ENCODE measurements around the gene MYO1C. TPM values are rescaled to one million over a fixed set of nuclear protein-coding genes. Genes with fewer than 3 reads are reported as not detected.

Gene MYO1C
- total RNA-seq, 1 experiment from 2014 or later = 53.4 TPM

GRCh38 chr17:1506649-1507267 lies 14.3 kb upstream of the MYO1C start:
- DNase-seq (ENCODE audit: low spot score) = no peak

- no peak for DNase-seq (ENCODE audit: low spot score)
These were observed 13.1 kb upstream of the MYO1C start for GRCh38 chr17:1505586-1505985.

GRCh38 chr17:1504866-1505265 lies 12.4 kb upstream of the MYO1C start:
- no peak for DNase-seq (ENCODE audit: low spot score)

- DNase-seq (ENCODE audit: low spot score) = no peak
These were observed 11.2 kb upstream of the MYO1C start for GRCh38 chr17:1503699-1504098.

GRCh38 chr17:1498869-1499268 lies 6.4 kb upstream of the MYO1C start:
- no peak for DNase-seq (ENCODE audit: low spot score)

GRCh38 chr17:1498233-1498632 lies 5.7 kb upstream of the MYO1C start:
- no peak for DNase-seq (ENCODE audit: low spot score)

GRCh38 chr17:1497831-1498230 lies 5.3 kb upstream of the MYO1C start:
- no peak for DNase-seq (ENCODE audit: low spot score)

- DNase-seq (ENCODE audit: low spot score) = no peak
These were observed 4.4 kb upstream of the MYO1C start for GRCh38 chr17:1496869-1497268.

DNA sequence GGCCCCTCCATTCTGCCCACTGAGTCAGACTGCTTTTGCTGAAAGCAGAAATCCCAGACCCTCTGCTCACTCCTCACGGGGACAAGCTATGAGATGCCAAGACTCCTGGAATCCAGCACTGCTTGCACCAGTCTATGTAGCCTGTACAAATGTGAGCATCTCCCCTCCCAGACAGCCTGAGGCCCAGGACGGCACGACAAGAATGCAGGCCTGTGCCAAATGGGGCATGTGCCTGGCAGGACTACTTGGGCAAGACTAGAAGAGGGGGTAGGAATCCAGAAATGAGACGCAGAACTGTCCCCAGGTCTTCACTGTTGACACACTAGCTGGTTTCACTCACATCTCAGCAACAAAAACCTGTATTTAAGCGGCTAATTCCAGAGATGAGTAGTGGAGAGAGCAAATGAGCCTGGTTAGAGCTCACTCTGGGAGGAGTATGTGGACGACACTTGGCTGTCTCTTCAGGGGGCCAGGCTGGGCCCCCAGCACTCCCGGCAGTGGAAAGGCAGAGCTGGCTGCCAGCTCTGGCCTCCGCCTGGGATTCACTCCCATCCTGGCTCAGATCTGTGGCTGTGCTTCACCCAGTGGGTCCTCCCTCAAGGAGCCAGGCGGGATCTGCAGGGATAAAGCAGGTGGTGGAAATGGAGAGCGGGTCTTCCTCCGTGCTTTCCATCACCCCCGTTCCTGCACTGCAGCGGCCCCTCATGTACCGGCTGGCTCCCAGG lies 2.9 kb upstream of the MYO1C start:
- no peak for DNase-seq (ENCODE audit: low spot score)

GRCh38 chr17:1494736-1495253 lies 2.3 kb upstream of the MYO1C start:
- DNase-seq (ENCODE audit: low spot score) = no peak

- no peak for DNase-seq (ENCODE audit: low spot score)
These were observed 1.7 kb upstream of the MYO1C start for GRCh38 chr17:1494203-1494602.

DNA sequence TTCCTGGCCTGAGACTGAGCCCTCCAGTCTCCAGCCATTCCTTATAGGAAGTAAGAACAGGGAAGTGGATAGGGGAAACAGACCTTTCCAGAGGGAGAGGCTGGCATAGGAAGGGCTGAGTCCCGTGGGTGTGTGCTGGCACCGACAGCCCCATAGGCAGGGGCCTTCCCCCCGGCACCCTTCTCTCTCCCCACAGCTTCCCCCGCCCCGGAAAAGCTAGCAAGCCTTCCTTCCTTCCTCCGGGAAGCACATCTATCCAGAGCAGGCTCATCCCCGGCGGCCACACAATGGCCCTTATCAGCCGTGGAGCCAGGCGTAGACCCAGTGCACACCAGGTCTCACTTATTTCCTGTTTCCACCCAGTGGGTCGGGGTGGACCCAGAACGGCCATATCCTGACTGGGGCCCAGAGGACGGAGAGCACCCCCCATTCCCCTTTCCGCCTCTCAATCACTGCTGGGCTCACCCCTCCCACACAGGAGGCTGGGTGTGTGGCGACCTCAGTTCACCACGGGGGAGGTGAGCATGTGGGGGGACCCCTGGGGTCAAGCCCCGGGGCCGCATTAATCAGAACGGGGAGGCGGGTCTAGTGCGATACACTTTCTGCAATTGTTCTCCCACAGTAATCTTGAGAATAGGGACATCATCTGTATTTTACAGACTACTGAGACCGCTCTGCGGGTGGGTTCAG lies 950 bp upstream of the MYO1C start:
- DNase-seq (ENCODE audit: low spot score) = no peak

- no peak for DNase-seq (ENCODE audit: low spot score)
These were observed 840 bp downstream of the MYO1C start for GRCh38 chr17:1491443-1492248.

- DNase-seq (ENCODE audit: low spot score) = no peak
These were observed 1.6 kb downstream of the MYO1C start for GRCh38 chr17:1490643-1491442.

GRCh38 chr17:1488826-1489270 lies 3.6 kb downstream of the MYO1C start:
- DNase-seq (ENCODE audit: low spot score) = no peak

- DNase-seq (ENCODE audit: low spot score) = peak; percentile 71
These were observed 4.3 kb downstream of the MYO1C start for GRCh38 chr17:1487939-1488825.

DNA sequence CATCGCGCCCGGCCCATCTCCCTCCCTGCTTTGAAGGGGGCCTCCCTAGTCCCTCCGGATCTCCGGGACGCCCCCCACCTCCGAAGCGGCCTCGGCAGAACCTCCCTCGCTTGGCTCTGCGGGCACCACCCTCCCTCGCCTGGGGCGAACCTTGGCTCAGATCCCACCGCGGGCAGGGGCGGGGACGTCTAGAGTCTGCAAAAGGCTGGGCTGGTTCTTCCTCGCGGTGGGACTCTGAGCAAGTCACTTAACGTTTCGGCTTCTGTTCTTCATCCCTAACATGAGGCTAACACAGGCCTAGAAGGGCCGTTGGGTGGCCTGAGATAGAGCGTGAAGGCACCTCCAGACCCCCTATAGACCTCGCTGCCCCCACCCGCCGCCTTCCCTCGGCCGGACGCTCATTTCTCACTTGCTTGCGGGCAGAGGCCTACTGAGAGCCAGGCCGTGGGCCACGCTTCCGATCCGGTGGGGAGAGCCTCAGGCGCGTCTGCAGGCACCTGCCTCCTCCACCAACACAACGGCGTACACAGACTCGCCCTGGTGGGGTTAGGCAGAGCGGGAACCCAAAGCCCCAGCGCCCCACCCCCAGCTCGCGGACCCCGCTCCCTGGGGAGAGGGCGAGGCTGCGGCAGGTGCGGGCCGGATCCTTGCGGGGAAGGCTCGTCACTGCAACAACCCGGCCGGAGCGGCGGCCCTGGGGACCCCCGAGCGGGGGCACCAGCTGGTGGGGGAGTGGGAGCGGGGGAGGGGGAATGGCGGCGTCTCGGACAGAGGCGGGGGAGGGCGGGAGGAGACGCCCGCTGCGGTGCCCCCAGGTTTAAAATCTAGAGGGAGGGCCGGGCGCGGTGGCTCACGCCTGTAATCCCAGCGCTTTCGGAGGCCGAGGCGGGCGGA lies 5.4 kb downstream of the MYO1C start:
- no peak for DNase-seq (ENCODE audit: low spot score)

DNA sequence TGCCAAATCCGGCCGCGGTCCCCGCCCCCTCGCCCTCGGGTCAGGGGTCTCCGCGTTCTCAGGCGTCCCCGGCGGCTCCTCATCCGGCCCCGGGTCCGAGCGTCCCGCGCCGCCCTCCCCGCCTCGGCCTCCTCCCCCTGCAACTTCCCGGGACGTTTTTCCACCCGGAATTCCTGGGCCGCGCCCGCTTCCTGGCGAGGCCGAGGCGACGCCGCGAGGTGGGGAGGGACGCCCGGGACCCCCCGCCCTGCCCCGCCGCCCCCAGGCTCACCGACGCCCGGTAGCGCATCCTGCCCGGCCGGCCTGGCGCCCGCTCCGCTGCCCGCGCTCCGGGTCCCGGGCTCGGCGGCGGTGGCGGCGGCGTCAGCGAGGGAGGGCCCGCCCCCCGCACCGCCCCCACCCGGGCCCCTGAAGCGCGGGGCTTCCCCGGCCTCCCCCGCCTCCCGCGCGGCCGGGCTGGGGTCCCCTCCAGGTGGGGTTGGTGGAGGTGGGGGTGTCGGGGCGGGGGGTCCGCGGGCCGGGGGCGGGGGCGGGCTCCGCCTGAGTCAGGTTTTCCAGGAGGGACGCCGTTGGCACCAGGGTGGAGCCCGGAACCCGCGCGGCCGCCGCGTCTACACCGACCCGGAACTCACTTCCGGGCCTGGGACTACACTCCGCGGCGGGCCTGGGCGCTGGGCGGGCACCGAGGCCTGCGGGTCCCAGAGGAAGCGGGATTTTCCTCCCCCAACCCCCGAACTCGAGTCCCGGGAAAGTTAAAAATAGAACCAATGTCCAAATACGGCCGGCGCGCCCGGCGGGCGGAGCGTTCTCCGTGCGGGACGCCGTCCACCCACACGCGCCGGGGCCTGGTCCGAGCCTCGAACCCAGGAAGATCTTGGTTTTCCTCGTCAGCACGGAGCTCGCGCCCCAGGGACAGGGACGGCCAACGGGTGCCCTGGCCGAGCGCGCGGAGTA lies 6.8 kb downstream of the MYO1C start:
- DNase-seq (ENCODE audit: low spot score) = no peak
